GM12891 (cell line): ENCODE results near the gene PXT1.
"Not testable (repeated sequence)": the region's sequence is repeated elsewhere in the genome, so short reads cannot be mapped to it uniquely, and the experiment has no call there.

Source experiments
- DNase-seq: peaks from one replicate; pipeline ENCODE4 v3.0.0; 2011; ENCODE audit warnings: low spot score; ENCODE audit not compliant: insufficient read length
- FAIRE-seq: peaks from 2 replicates; lab custom pipeline; 2011; peaks lifted over from hg19 to GRCh38; lab: Jason Lieb, UNC
- PAX5 ChIP-seq: IDR thresholded peaks from 2 replicates; pipeline ENCODE4 v1.6.1; 2011; ENCODE audit warnings: low read length, moderate library complexity, mild to moderate bottlenecking; ENCODE audit not compliant: insufficient read depth, severe bottlenecking
- POLR2A ChIP-seq: IDR thresholded peaks from 2 replicates; pipeline ENCODE4 v1.6.1; 2011; ENCODE audit warnings: low read depth, low read length, control low read depth
- POLR2AphosphoS5 ChIP-seq: IDR thresholded peaks from 2 replicates; pipeline ENCODE4 v1.6.1; 2011; ENCODE audit warnings: low read depth, low read length, control low read depth
- POU2F2 ChIP-seq: IDR thresholded peaks from 2 replicates; pipeline ENCODE4 v1.6.1; 2011; ENCODE audit warnings: low read depth, mild to moderate bottlenecking, control low read depth, low read length, moderate library complexity
- SPI1 ChIP-seq: IDR thresholded peaks from 2 replicates; pipeline ENCODE4 v1.6.1; 2011; ENCODE audit warnings: low read depth, low read length, control low read depth
- TAF1 ChIP-seq: IDR thresholded peaks from 2 replicates; pipeline ENCODE4 v1.6.1; 2011; ENCODE audit warnings: low read depth, low read length, control low read depth

The PXT1 gene

GRCh38 chr6:36371211-36371610 lies 71.4 kb downstream of the PXT1 start:
- no peak for DNase-seq
- no peak for FAIRE-seq
- TF ChIP-seq PAX5 (no peak), POLR2A (no peak), POU2F2 (no peak), POLR2AphosphoS5 (no peak), TAF1 (no peak), SPI1 (no peak)

- no peak for DNase-seq
- no peak for FAIRE-seq
- TF ChIP-seq TAF1 (no peak), POU2F2 (no peak), PAX5 (no peak), SPI1 (no peak), POLR2AphosphoS5 (no peak), POLR2A (no peak)
Observed at GRCh38 chr6:36370638-36371037, 72.0 kb downstream of the PXT1 start.

GRCh38 chr6:36368921-36369865 lies 73.5 kb downstream of the PXT1 start:
- DNase-seq (no peak), FAIRE-seq (no peak)
- TF ChIP-seq POU2F2 (no peak), PAX5 (no peak), SPI1 (no peak)

- FAIRE-seq, result no peak
- no peak for DNase-seq
- TF ChIP-seq TAF1 (no peak), SPI1 (no peak), PAX5 (no peak), POLR2AphosphoS5 (no peak), POLR2A (no peak), POU2F2 (no peak)
Observed at GRCh38 chr6:36368421-36368820, 74.2 kb downstream of the PXT1 start.

GRCh38 chr6:36367743-36368142 lies 74.9 kb downstream of the PXT1 start:
- DNase-seq, result no peak
- FAIRE-seq, result no peak
- TF ChIP-seq POU2F2, result no peak
- TF ChIP-seq TAF1, result no peak
- no peak for TF ChIP-seq PAX5
- TF ChIP-seq SPI1, result no peak
- no peak for TF ChIP-seq POLR2AphosphoS5
- TF ChIP-seq POLR2A, result no peak

GRCh38 chr6:36364669-36365479 lies 77.8 kb downstream of the PXT1 start:
- DNase-seq (peak; percentile 54), FAIRE-seq (peak; percentile 5)
- no peak for TF ChIP-seq POLR2AphosphoS5
- TF ChIP-seq PAX5, result no peak
- TF ChIP-seq POU2F2, result no peak
- no peak for TF ChIP-seq POLR2A
- no peak for TF ChIP-seq TAF1
- TF ChIP-seq SPI1, result no peak

- not testable (repeated sequence) for DNase-seq, FAIRE-seq
Observed at GRCh38 chr6:36364061-36364635, 78.5 kb downstream of the PXT1 start.

- DNase-seq, FAIRE-seq: not testable (repeated sequence)
Observed at GRCh38 chr6:36363371-36363752, 79.3 kb downstream of the PXT1 start.

- FAIRE-seq (no peak), DNase-seq (no peak)
- TF ChIP-seq POLR2AphosphoS5, result no peak
- no peak for TF ChIP-seq TAF1
- no peak for TF ChIP-seq POU2F2
- TF ChIP-seq SPI1, result no peak
- no peak for TF ChIP-seq POLR2A
- no peak for TF ChIP-seq PAX5
Observed at GRCh38 chr6:36362551-36363370, 79.9 kb downstream of the PXT1 start.
